Activated naive CD8-positive, alpha-beta T cell (primary cell): ENCODE results near the gene TTYH1.
A peak's percentile ranks its signal among the peaks of the same experiment; 100 is the strongest.

Experiments
- H3K27ac Mint-ChIP-seq: one replicate; pipeline ENCODE4 v1.8.0; 2021; ENCODE audit warnings: mixed read lengths
- H3K27me3 Mint-ChIP-seq: one replicate; pipeline ENCODE4 v1.8.0; 2021; ENCODE audit warnings: mixed read lengths
- H3K36me3 Mint-ChIP-seq: one replicate; pipeline ENCODE4 v1.8.0; 2021; ENCODE audit warnings: mixed read lengths
- H3K4me1 Mint-ChIP-seq: one replicate; pipeline ENCODE4 v1.8.0; 2021; ENCODE audit warnings: low read depth, mixed read lengths
- H3K4me3 Mint-ChIP-seq: one replicate; pipeline ENCODE4 v1.8.0; 2021; ENCODE audit warnings: mild to moderate bottlenecking, mixed read lengths
- H3K9me3 Mint-ChIP-seq: one replicate; pipeline ENCODE4 v1.8.0; 2021; ENCODE audit warnings: low read depth, mixed read lengths

Gene TTYH1

GRCh38 chr19:54425382-54425723 lies 10.1 kb downstream of the TTYH1 start:
- H3K27ac Mint-ChIP-seq, result no peak overlapping the region
- peaks cover 18% of the 10 kb centered on the region for H3K27me3 Mint-ChIP-seq
- H3K36me3 Mint-ChIP-seq, result no peaks in the 10 kb centered on the region
- no peak overlapping the region for H3K4me3 Mint-ChIP-seq
- H3K9me3 Mint-ChIP-seq, result no peaks in the 10 kb centered on the region
- H3K4me1 Mint-ChIP-seq, result peaks cover 3% of the 10 kb centered on the region

DNA sequence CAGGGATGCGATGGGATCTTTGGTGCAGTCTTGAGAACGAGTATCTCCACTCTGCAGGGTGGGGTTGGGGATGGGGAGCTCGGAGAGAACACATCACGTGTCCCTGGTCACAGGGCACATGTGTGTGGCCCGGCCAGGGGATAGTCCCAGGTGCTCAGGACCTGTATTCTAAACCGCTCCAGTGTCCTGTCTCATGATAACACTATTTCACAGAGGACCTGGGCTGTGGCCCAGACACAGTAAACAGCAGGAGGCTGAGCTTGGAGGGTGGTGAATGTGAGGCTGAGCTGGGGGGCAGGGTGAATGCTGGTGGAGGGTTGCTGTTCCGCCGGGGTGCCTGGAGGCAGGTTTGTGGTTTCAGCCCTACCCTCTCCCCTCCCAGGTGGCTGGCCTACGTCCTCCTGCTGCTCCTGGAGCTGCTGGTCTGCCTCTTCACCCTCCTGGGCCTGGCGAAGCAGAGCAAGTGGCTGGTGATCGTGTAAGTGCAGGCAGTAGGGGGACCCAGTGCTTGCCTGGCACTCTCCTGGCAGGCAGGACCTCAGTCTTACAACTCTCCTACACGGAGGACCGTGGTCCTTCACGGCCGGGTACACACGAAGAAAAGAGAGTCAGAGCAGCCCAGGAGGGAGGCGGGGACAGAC lies 11.1 kb downstream of the TTYH1 start:
- no peaks in the 10 kb centered on the region for H3K9me3 Mint-ChIP-seq
- H3K27ac Mint-ChIP-seq, result no peak overlapping the region
- H3K4me1 Mint-ChIP-seq, result peaks cover 6% of the 10 kb centered on the region
- H3K36me3 Mint-ChIP-seq, result no peaks in the 10 kb centered on the region
- no peak overlapping the region for H3K4me3 Mint-ChIP-seq
- H3K27me3 Mint-ChIP-seq, result peaks cover 18% of the 10 kb centered on the region

- Mint-ChIP-seq H3K4me3 (no peak overlapping the region), H3K36me3 (no peaks in the 10 kb centered on the region), H3K9me3 (no peaks in the 10 kb centered on the region), H3K27ac (no peak overlapping the region), H3K27me3 (peaks cover 18% of the 10 kb centered on the region), H3K4me1 (peaks cover 6% of the 10 kb centered on the region)
Observed at GRCh38 chr19:54427586-54427985, 12.3 kb downstream of the TTYH1 start.

DNA sequence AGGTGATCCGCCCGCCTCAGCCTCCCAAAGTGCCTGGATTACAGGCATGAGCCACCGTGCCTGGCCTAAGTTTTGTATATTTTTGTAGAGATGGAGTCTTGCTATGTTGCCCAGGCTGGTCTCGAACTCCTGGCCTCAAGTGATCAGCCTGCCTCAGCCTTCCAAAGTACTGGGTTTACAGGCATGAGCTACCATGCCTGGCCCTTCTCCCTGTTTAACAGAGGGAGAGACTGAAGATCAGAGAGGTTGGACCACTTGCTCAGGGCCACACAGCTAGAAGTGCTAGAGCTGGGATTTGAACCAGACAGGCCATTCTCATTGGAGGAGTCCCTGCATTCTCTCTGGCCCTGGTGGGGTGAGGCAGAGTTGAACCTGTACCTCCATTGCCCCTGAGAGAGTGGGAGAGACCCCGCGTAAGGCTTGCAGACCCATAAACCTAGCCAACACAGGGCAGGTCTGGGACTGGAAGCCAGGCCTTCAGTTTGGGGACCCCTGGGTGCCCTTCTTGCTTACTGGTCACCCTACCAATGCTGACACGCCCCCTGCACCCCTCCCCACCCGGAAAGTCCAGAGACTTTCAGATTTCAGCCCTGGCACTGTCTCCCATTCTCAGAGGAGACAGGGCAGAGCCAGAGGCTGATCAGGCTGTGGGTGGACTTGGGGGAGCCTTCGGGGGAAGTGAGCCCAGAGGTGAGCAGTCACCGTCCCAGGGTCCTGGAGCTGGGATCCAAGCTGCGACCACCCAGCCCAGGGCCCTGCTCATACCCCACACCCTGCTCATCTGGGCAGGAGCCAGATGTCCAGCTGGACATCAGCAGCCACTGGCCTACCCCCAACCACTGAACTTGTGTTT lies 13.3 kb downstream of the TTYH1 start:
- peaks cover 16% of the 10 kb centered on the region for H3K27me3 Mint-ChIP-seq
- H3K27ac Mint-ChIP-seq, result no peak overlapping the region
- H3K4me3 Mint-ChIP-seq, result no peak overlapping the region
- H3K9me3 Mint-ChIP-seq, result no peaks in the 10 kb centered on the region
- no peaks in the 10 kb centered on the region for H3K36me3 Mint-ChIP-seq
- peaks cover 6% of the 10 kb centered on the region for H3K4me1 Mint-ChIP-seq

DNA sequence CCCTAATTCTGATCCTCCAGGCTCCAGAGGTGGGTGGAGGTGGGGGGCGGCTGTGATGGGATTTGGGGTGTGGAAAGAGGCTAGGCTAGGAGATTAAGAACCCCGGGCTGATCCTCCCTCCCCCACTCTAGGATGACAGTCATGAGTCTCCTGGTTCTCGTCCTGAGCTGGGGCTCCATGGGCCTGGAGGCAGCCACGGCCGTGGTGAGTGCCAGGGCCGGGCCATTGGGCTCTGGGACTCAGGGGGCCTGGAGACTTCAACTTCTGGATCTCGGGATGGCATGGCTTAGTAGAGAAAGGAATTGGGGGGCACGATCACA lies 13.9 kb downstream of the TTYH1 start:
- Mint-ChIP-seq H3K4me1 (peaks cover 6% of the 10 kb centered on the region), H3K36me3 (no peaks in the 10 kb centered on the region), H3K4me3 (no peak overlapping the region), H3K9me3 (no peaks in the 10 kb centered on the region), H3K27ac (no peak overlapping the region), H3K27me3 (peaks cover 15% of the 10 kb centered on the region)

- H3K4me1 Mint-ChIP-seq, result peaks cover 10% of the 10 kb centered on the region
- no peak overlapping the region for H3K27ac Mint-ChIP-seq
- peaks cover 15% of the 10 kb centered on the region for H3K27me3 Mint-ChIP-seq
- H3K9me3 Mint-ChIP-seq, result no peaks in the 10 kb centered on the region
- no peaks in the 10 kb centered on the region for H3K36me3 Mint-ChIP-seq
- no peak overlapping the region for H3K4me3 Mint-ChIP-seq
Observed at GRCh38 chr19:54429545-54430227, 14.4 kb downstream of the TTYH1 start.

- Mint-ChIP-seq H3K27ac (no peak overlapping the region), H3K27me3 (peaks cover 13% of the 10 kb centered on the region), H3K4me1 (peaks cover 15% of the 10 kb centered on the region), H3K36me3 (no peaks in the 10 kb centered on the region), H3K9me3 (no peaks in the 10 kb centered on the region), H3K4me3 (peak overlapping the region; percentile 57)
Observed at GRCh38 chr19:54430306-54431254, 15.3 kb downstream of the TTYH1 start.

- no peaks in the 10 kb centered on the region for H3K36me3 Mint-ChIP-seq
- peak overlapping the region; percentile 57 for H3K4me3 Mint-ChIP-seq
- no peak overlapping the region for H3K27ac Mint-ChIP-seq
- peaks cover 15% of the 10 kb centered on the region for H3K4me1 Mint-ChIP-seq
- peaks cover 6% of the 10 kb centered on the region for H3K27me3 Mint-ChIP-seq
- H3K9me3 Mint-ChIP-seq, result no peaks in the 10 kb centered on the region
Observed at GRCh38 chr19:54431255-54431838, 16.1 kb downstream of the TTYH1 start.

- H3K27me3 Mint-ChIP-seq, result peaks cover 4% of the 10 kb centered on the region
- H3K36me3 Mint-ChIP-seq, result no peaks in the 10 kb centered on the region
- no peaks in the 10 kb centered on the region for H3K9me3 Mint-ChIP-seq
- H3K4me1 Mint-ChIP-seq, result peaks cover 15% of the 10 kb centered on the region
- no peak overlapping the region for H3K27ac Mint-ChIP-seq
- no peak overlapping the region for H3K4me3 Mint-ChIP-seq
Observed at GRCh38 chr19:54432144-54432738, 17.0 kb downstream of the TTYH1 start.

DNA sequence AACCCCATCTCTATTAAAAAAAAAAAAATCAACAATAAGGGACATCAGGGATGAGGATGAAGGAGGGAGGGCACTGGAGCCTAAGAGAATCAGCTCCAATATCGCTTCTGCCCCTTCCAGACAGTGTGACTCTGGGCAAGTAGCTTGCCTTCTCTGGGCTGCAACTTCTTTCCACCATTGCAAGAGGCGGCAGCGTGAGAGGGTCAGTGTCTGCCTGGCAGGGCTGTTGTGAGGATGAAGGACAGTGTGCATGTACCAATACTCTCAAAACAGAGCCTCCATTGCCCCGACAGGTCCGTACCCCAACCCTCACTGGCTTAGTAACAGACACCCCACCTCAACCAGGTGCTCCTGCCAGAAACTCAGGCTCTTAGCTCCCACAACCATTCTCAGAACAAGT lies 18.4 kb downstream of the TTYH1 start:
- H3K9me3 Mint-ChIP-seq, result no peaks in the 10 kb centered on the region
- H3K27ac Mint-ChIP-seq, result no peak overlapping the region
- H3K27me3 Mint-ChIP-seq, result peaks cover 2% of the 10 kb centered on the region
- H3K4me1 Mint-ChIP-seq, result peaks cover 19% of the 10 kb centered on the region
- no peak overlapping the region for H3K4me3 Mint-ChIP-seq
- H3K36me3 Mint-ChIP-seq, result no peaks in the 10 kb centered on the region

GRCh38 chr19:54434112-54434872 lies 19.0 kb downstream of the TTYH1 start:
- no peak overlapping the region for H3K4me3 Mint-ChIP-seq
- H3K27ac Mint-ChIP-seq, result no peak overlapping the region
- H3K36me3 Mint-ChIP-seq, result no peaks in the 10 kb centered on the region

DNA sequence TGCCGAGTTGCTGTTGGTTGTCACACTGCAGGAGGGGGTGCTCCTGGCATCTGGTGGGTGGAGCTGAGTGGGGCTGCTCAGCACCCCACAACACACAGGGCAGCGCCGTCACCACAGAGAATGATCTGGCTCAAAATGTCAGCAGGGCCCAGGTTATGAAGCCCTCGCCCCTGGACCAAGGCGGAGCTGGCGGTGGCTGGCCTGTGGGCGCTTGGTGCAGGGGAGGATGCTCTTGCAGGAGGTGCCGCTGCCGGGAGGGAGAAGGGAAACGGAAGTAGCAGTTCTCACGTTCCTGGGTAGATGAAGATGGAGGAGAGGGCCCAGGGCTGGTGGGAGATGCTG lies 19.6 kb downstream of the TTYH1 start:
- peak overlapping the region; percentile 51 for H3K4me3 Mint-ChIP-seq
- no peaks in the 10 kb centered on the region for H3K36me3 Mint-ChIP-seq
- peaks cover 22% of the 10 kb centered on the region for H3K4me1 Mint-ChIP-seq
- H3K27me3 Mint-ChIP-seq, result no peaks in the 10 kb centered on the region
- H3K27ac Mint-ChIP-seq, result no peak overlapping the region
- H3K9me3 Mint-ChIP-seq, result no peaks in the 10 kb centered on the region

More at GRCh38 chr19:54434112-54434872, 19.0 kb downstream of the TTYH1 start:
- H3K4me1 Mint-ChIP-seq, result peaks cover 21% of the 10 kb centered on the region
- no peaks in the 10 kb centered on the region for H3K9me3 Mint-ChIP-seq
- peaks cover under 1% of the 10 kb centered on the region for H3K27me3 Mint-ChIP-seq

DNA sequence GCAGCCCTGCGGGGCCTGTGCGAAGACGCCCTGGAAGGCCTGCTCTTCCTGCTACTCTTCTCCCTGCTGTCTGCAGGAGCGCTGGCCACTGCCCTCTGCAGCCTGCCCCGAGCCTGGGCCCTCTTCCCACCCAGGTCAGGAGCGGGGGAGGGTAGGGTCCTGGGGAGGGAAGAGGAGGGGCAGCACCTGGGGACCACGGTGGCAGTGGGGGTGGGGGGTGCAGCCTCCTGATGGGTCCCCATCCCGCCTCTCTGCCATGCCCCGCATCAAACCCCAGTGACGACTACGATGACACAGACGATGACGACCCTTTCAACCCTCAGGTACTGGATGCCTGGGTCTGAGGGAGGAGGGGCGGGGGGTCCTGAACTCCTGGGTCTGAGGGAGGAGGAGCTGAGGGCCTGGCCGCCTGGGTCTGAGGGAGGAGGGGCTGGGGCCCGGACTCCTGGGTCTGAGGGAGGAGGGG lies 20.3 kb downstream of the TTYH1 start:
- H3K4me3 Mint-ChIP-seq, result no peak overlapping the region
- H3K27me3 Mint-ChIP-seq, result no peaks in the 10 kb centered on the region
- peaks cover 22% of the 10 kb centered on the region for H3K4me1 Mint-ChIP-seq
- H3K36me3 Mint-ChIP-seq, result no peaks in the 10 kb centered on the region
- H3K27ac Mint-ChIP-seq, result no peak overlapping the region
- H3K9me3 Mint-ChIP-seq, result no peaks in the 10 kb centered on the region
